Measurements from ENCODE around the gene ZNF837. TPM values are rescaled to one million over a fixed set of nuclear protein-coding genes. Genes with fewer than 3 reads are reported as not detected.
"Not testable (repeated sequence)": the region's sequence is repeated elsewhere in the genome, so short reads cannot be mapped to it uniquely, and the experiment has no call there.

The ZNF837 gene
- polyA plus RNA-seq, 1 donor, result 1.6 TPM

DNA sequence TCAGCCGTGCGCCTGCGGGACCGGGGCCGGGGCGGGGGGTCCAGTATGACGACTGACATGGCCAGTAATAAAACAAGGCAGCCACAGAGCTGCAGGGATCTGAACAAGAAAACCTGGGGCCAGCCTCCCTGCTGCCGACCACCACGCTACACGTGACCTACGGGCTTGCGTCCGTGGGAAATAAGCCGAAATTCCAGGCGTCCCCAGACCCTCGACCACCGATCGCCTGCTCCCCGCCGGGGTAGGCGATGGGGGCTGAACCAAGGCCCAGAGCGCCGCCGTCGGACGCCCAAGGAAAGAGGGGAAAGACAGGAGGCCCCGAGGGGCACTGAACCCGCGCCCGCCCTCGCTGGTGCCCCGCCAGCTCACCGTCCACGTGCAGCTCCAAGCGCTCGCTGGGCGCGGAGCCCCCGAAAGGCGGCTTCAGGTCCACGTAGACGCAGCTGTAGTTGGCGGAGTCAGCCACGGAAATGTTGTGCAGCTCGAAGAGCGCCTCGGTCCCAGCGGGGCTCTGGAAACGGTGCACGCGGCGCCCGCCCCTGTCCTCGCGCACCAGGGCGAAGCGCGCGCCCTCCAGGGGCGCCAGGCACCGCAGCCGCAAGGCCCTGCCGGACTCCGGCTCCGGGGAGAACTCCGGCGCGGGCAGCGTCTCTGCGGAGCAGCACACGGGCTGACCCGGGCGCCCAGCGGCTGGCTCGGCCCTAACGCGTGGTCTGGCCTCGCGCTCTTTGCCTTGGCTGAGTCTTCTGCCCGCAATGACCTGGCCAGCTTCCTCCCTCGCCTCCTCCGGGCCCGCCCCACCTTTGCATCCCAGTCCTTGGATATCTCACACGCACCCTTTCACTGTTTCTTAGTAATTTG, 30.6 kb downstream of the ZNF837 start:
- no peak for DNase-seq

GRCh38 chr19:58349590-58349989, 31.2 kb downstream of the ZNF837 start:
- no peak for DNase-seq

DNA sequence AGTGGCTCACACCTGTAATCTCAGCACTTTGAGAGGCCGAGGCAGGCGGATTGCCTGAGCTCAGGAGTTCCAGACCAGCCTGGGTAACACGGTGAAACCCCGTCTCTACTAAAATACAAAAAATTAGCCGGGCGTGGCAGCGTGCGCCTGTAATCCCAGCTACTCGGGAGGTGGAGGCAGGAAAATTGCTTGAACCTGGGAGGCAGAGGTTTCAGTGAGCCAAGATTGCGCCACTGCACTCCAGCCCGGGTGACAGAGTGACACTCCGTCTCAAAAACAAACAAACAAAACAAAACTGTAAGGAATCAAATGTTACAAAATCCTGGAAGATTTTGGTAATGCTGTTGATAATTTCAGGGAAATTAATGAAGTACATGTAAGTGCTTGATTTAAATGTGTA, 32.8 kb downstream of the ZNF837 start:
- DNase-seq, result not testable (repeated sequence)

- DNase-seq, result peak; percentile 18
These were observed 33.6 kb downstream of the ZNF837 start for GRCh38 chr19:58346961-58347929.

GRCh38 chr19:58345558-58345957, 35.3 kb downstream of the ZNF837 start:
- no peak for DNase-seq

DNA sequence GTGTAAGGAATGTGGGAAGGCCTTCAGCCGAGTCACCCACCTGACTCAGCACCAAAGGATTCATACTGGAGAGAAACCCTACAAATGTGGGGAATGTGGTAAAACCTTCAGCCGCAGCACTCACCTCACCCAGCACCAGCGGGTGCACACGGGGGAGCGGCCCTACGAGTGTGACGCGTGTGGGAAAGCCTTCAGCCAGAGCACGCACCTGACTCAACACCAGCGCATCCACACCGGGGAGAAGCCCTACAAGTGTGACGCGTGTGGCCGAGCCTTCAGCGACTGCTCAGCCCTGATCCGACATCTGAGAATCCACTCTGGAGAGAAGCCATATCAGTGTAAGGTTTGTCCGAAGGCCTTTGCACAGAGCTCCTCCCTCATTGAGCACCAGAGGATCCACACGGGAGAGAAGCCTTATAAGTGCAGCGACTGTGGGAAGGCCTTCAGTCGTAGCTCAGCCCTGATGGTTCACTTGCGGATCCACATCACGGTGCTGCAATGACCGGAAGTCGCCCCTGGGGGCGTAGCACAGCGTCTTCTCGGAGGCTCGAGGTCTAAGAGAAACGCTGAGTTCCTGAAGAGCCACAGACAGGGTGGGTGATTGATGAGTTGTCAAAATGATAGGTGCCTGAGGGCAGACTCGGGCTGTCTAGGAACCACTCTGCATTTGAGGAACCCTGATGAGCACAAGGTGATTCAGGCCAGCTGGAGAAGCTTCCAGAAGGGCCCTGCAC, 41.8 kb downstream of the ZNF837 start:
- no peak for DNase-seq

GRCh38 chr19:58338336-58338735, 42.5 kb downstream of the ZNF837 start:
- no peak for DNase-seq

GRCh38 chr19:58336820-58337219, 44.0 kb downstream of the ZNF837 start:
- no peak for DNase-seq

GRCh38 chr19:58336216-58336615, 44.6 kb downstream of the ZNF837 start:
- no peak for DNase-seq

GRCh38 chr19:58335630-58336029, 45.2 kb downstream of the ZNF837 start:
- no peak for DNase-seq

DNA sequence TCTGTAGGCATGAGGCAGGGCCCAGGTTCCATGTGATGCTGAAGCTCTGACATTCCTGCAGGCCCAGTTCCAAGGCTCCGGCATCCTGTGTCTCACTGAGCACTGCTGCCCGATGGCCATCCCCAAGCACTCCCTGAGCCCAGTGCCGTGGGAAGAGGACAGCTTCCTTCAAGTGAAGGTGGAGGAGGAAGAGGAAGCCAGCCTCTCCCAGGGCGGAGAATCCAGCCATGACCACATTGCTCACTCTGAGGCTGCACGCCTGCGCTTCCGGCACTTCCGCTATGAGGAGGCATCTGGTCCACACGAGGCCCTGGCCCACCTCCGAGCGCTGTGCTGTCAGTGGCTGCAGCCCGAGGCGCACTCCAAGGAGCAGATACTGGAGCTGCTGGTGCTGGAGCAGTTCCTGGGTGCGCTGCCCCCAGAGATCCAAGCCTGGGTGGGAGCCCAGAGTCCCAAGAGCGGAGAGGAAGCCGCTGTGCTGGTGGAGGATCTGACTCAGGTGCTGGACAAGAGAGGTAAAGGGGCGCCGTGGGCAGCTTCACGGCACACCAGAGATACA, 46.1 kb downstream of the ZNF837 start:
- no peak for DNase-seq

DNA sequence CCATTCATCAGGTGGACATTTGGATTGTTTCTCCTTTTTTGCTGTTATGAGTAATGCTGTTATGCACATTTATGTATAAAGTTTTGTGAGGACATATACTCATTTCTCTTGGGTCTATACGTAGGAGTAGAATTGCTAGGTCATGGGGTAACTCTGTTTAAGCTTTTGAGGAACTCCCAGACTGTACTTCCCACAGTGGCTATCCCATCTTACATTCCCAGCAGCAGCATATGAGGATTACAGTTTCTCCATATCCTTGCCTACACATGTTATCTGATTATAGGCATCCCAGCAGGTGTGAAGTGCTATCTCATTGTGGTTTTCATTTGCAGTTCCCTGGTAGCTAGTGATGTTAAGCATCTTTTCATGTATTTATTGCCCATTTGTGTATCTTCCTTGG, 48.1 kb downstream of the ZNF837 start:
- DNase-seq, result no peak

DNA sequence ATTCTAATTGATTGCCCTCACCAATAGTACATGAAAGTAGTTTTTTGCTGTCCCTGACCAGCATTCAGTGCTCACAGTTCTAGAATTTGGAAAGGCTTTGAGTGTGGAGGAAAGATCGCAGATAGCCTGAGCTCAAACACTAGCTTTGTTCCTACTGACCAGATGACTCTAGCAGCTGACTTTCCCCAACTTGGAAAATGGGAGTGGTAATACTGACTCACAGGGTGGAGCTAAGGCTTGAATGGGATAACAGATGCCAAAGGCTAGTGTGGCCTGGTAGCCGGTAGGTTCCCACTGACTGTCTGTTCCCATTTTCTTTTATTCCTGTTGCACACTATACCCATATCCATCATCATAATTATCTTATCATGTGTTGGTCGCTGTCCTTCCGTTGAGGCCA, 50.4 kb downstream of the ZNF837 start:
- no peak for DNase-seq

- no peak for DNase-seq
These were observed 51.8 kb downstream of the ZNF837 start for GRCh38 chr19:58328999-58329398.

DNA sequence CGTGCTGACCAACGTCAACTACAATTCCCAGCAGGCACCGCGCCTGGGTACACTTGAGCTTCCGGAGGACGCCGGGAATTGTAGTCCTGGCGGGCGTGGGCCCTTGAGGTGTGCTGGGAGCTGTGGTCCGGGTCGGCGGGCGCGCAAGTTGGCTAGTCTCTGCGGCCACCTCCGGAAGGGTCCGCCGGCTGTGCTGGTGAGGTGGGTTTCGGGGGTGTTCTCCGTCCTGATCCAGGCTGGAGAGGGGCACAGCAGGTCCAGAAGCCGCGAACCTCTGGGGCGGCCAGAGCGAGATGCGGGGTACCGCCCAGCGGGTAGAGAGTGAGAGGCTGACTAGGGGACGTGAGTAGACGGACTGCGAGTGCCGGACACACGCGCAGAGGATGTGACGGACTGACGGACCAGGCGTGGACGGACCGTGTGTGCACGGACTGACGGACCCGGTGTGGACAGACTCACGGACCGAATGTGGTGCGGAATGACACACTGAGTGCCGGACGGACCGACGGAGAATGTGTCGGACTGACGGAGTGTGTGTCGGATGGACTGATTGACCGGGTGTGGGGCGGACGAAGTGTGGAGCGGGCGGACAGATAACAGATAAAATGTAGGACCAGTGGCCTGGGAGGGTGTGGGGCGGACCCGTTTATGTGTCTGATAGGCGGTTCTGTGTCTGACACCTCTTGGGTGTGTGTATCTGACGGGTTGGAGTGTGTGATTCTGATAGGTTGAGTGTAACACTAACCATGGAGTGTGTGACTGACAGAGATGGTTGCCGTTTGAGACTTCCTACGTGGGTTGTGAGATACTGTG, 53.7 kb downstream of the ZNF837 start, which contains the start of gene ZSCAN22:
Gene ZSCAN22 (plus strand): TSS at position 81 of the 813 bp plus-strand sequence. CDS start 7,809 bp downstream, outside the sequence.
- DNase-seq, result peak; percentile 97

- no peak for DNase-seq
These were observed 54.3 kb downstream of the ZNF837 start for GRCh38 chr19:58326501-58326913.

DNA sequence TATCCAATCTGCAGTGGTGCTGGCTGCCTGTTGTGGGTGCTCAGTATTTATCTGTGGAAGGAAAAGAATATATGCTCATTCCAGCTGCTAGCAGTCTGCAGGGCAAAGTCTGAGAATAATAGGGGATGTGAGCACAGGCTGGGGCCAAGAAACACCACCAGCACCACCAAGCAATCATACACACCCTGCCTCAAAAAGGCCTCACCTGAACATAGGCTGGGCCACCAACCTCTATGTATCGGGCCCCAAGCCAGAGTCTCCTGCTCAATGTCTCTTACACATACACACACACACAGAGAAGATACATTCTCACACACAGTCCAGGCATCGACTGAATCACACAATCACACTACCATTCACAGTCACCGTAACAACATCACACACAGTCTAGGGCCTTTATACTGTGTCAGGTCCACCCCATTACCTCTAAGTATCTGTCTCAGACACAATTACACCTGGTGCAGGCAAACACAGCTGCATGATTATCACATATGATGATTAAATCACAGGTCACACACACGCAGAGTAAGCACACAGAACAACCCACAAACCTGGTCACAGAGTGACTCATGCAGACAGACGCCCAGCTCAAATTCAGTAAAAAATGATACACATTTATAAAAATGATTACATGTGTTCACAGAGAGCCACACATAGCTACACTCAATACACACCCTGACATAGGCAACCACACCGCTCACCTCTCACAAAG, 55.4 kb downstream of the ZNF837 start:
- no peak for DNase-seq

- no peak for DNase-seq
These were observed 61.6 kb downstream of the ZNF837 start for GRCh38 chr19:58319241-58319640.

GRCh38 chr19:58318297-58318696, 62.5 kb downstream of the ZNF837 start:
- no peak for DNase-seq

Measured in hindlimb muscle (tissue), 1 donor.